ENCODE data around the gene SH3RF2. TPM values are rescaled to one million over a fixed set of nuclear protein-coding genes. Genes with fewer than 3 reads are reported as not detected.

SH3RF2 gene
- total and polyA plus RNA-seq, 2 donors (not counting 1 experiment from before 2014, with no cell fraction given): 0.53 to 1.2 TPM

- no peaks in the 10 kb centered on the region for H3K79me2 ChIP-seq (ENCODE audit: control insufficient read depth, insufficient read depth, low read length)
- no peaks in the 10 kb centered on the region for H3K4me1 ChIP-seq (ENCODE audit: control insufficient read depth, extremely low read depth, insufficient read depth, low read length)
- H4K20me1 ChIP-seq (ENCODE audit: control insufficient read depth, extremely low read depth, insufficient read depth, low read length): no peaks in the 10 kb centered on the region
- H3K4me3 ChIP-seq (replicated peaks in 1 of 4; ENCODE audit: control extremely low read depth in 1 of 4, insufficient read depth in 1 of 4, low read depth in 3 of 4, low read length in 4 of 4): no peak overlapping the region
- no peak for DNase-seq (ENCODE audit: low read depth in 2 of 2)
- no peaks in the 10 kb centered on the region for H3K27me3 ChIP-seq (ENCODE audit: control insufficient read depth, insufficient read depth, low read length)
- H3K4me2 ChIP-seq (ENCODE audit: extremely low read depth, insufficient read depth, low read length): no peak overlapping the region
- TF ChIP-seq, protein P1, sequence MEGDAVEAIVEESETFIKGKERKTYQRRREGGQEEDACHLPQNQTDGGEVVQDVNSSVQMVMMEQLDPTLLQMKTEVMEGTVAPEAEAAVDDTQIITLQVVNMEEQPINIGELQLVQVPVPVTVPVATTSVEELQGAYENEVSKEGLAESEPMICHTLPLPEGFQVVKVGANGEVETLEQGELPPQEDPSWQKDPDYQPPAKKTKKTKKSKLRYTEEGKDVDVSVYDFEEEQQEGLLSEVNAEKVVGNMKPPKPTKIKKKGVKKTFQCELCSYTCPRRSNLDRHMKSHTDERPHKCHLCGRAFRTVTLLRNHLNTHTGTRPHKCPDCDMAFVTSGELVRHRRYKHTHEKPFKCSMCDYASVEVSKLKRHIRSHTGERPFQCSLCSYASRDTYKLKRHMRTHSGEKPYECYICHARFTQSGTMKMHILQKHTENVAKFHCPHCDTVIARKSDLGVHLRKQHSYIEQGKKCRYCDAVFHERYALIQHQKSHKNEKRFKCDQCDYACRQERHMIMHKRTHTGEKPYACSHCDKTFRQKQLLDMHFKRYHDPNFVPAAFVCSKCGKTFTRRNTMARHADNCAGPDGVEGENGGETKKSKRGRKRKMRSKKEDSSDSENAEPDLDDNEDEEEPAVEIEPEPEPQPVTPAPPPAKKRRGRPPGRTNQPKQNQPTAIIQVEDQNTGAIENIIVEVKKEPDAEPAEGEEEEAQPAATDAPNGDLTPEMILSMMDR (conservative IDR thresholded peaks at IDR 0.05 in 1 of 2, IDR thresholded peaks at IDR 0.05 in 1 of 2; ENCODE audit: low read depth in 1 of 2, low read length in 2 of 2): no peak
- TF ChIP-seq EZH2 (IDR thresholded peaks at IDR 0.05; ENCODE audit: low read length, missing control alignments): no peak
- H3K9me3 ChIP-seq (ENCODE audit: control insufficient read depth, insufficient read depth, low read depth, low read length): no peaks in the 10 kb centered on the region
- no peak overlapping the region for H3K9ac ChIP-seq (ENCODE audit: insufficient read depth, low read length)
- H3K27ac ChIP-seq (ENCODE audit: insufficient read depth, low read length): no peak overlapping the region
- H2AFZ ChIP-seq (ENCODE audit: low read length): no peak overlapping the region
- no peaks in the 10 kb centered on the region for H3K36me3 ChIP-seq (ENCODE audit: control insufficient read depth, insufficient read depth, low read length)
These were observed 113.7 kb downstream of the SH3RF2 start for GRCh38 chr5:146050086-146050485.

GRCh38 chr5:146051678-146052077 lies 115.3 kb downstream of the SH3RF2 start:
- Histone ChIP-seq H2AFZ (ENCODE audit: low read length) (no peak overlapping the region), H3K36me3 (ENCODE audit: control insufficient read depth, insufficient read depth, low read length) (no peaks in the 10 kb centered on the region), H3K27me3 (ENCODE audit: control insufficient read depth, insufficient read depth, low read length) (no peaks in the 10 kb centered on the region), H3K27ac (ENCODE audit: insufficient read depth, low read length) (no peak overlapping the region), H3K9ac (ENCODE audit: insufficient read depth, low read length) (no peak overlapping the region), H3K4me1 (ENCODE audit: control insufficient read depth, extremely low read depth, insufficient read depth, low read length) (no peaks in the 10 kb centered on the region), H3K4me2 (ENCODE audit: extremely low read depth, insufficient read depth, low read length) (no peak overlapping the region), H4K20me1 (ENCODE audit: control insufficient read depth, extremely low read depth, insufficient read depth, low read length) (no peaks in the 10 kb centered on the region), H3K9me3 (ENCODE audit: control insufficient read depth, insufficient read depth, low read depth, low read length) (no peaks in the 10 kb centered on the region), H3K79me2 (ENCODE audit: control insufficient read depth, insufficient read depth, low read length) (no peaks in the 10 kb centered on the region), H3K4me3 (replicated peaks in 1 of 4; ENCODE audit: control extremely low read depth in 1 of 4, insufficient read depth in 1 of 4, low read depth in 3 of 4, low read length in 4 of 4) (no peak overlapping the region)
- TF ChIP-seq, protein P1 (conservative IDR thresholded peaks at IDR 0.05 in 1 of 2, IDR thresholded peaks at IDR 0.05 in 1 of 2; ENCODE audit: low read depth in 1 of 2, low read length in 2 of 2): no peak
- TF ChIP-seq EZH2 (IDR thresholded peaks at IDR 0.05; ENCODE audit: low read length, missing control alignments): no peak
- peak in 1 of 2 donors; percentile 86 for DNase-seq (ENCODE audit: low read depth in 2 of 2)

GRCh38 chr5:146052780-146053179 lies 116.4 kb downstream of the SH3RF2 start:
- no peak for TF ChIP-seq EZH2 (IDR thresholded peaks at IDR 0.05; ENCODE audit: low read length, missing control alignments)
- TF ChIP-seq, protein P1 (conservative IDR thresholded peaks at IDR 0.05 in 1 of 2, IDR thresholded peaks at IDR 0.05 in 1 of 2; ENCODE audit: low read depth in 1 of 2, low read length in 2 of 2): peak in 1 of 2 donors; percentile 32
- no peaks in the 10 kb centered on the region for H3K27me3 ChIP-seq (ENCODE audit: control insufficient read depth, insufficient read depth, low read length)

More at GRCh38 chr5:146052780-146053179, 116.4 kb downstream of the SH3RF2 start:
- Histone ChIP-seq H3K36me3 (ENCODE audit: control insufficient read depth, insufficient read depth, low read length) (no peaks in the 10 kb centered on the region), H3K4me3 (replicated peaks in 1 of 4; ENCODE audit: control extremely low read depth in 1 of 4, insufficient read depth in 1 of 4, low read depth in 3 of 4, low read length in 4 of 4) (no peak overlapping the region), H3K4me2 (ENCODE audit: extremely low read depth, insufficient read depth, low read length) (no peak overlapping the region), H3K79me2 (ENCODE audit: control insufficient read depth, insufficient read depth, low read length) (no peaks in the 10 kb centered on the region), H3K9ac (ENCODE audit: insufficient read depth, low read length) (no peak overlapping the region), H2AFZ (ENCODE audit: low read length) (no peak overlapping the region), H3K9me3 (ENCODE audit: control insufficient read depth, insufficient read depth, low read depth, low read length) (no peaks in the 10 kb centered on the region), H3K4me1 (ENCODE audit: control insufficient read depth, extremely low read depth, insufficient read depth, low read length) (no peaks in the 10 kb centered on the region), H3K27ac (ENCODE audit: insufficient read depth, low read length) (no peak overlapping the region), H4K20me1 (ENCODE audit: control insufficient read depth, extremely low read depth, insufficient read depth, low read length) (no peaks in the 10 kb centered on the region)
- no peak for DNase-seq (ENCODE audit: low read depth in 2 of 2)
